Nephron progenitor cell (in vitro differentiated cells): Measurements from ENCODE around the gene BANP.
"Not testable (repeated sequence)": the region's sequence is repeated elsewhere in the genome, so short reads cannot be mapped to it uniquely, and the experiment has no call there.

Experiments
- DNase-seq: peaks from one replicate; pipeline ENCODE4 v3.0.0; 2021
- H3K27ac Mint-ChIP-seq: 2 replicates; pipeline ENCODE4 v1.8.0; 2021; ENCODE audit warnings: mild to moderate bottlenecking, moderate library complexity, mixed read lengths
- H3K27me3 Mint-ChIP-seq: 2 replicates; pipeline ENCODE4 v1.8.0; 2021; ENCODE audit warnings: mild to moderate bottlenecking, low read depth, mixed read lengths; ENCODE audit not compliant: poor library complexity
- H3K36me3 Mint-ChIP-seq: 2 replicates; pipeline ENCODE4 v1.8.0; 2021; ENCODE audit warnings: low read depth, mixed read lengths
- H3K4me1 Mint-ChIP-seq: 2 replicates; pipeline ENCODE4 v1.8.0; 2021; ENCODE audit warnings: mixed read lengths
- H3K4me3 Mint-ChIP-seq: 2 replicates; pipeline ENCODE4 v1.8.0; 2021; ENCODE audit warnings: mild to moderate bottlenecking, moderate library complexity, mixed read lengths
- H3K9me3 Mint-ChIP-seq: 2 replicates; pipeline ENCODE4 v1.8.0; 2021; ENCODE audit warnings: mild to moderate bottlenecking, moderate library complexity, mixed read lengths
- TF ChIP-seq, protein P1 (sequence below): fragments of 200-600 bp; sonication (generic); IDR thresholded peaks from 2 replicates; pipeline ENCODE4 v1.5.0; 2021; ENCODE audit warnings: antibody characterized with exemption

The BANP gene

DNA sequence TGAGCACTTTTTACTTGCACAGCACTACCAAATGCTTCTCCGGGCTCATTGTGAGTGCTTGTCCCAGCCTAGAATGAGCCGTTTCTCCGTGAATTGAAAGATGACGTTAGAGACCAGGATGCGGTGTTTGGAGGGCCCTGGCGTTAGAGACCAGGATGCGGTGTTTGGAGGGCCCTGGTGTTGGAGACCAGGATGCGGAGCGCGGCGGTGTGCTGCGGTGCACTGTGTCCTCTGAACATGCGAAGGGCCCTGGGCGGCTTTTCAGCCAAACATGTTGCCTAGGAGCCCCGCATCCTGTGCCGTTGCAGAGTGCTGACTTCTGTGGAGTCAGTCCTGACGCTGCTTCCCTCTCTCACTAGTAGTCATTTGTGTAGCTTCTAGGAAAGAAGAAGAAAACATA is 42.7 kb downstream of the BANP start:
- TF ChIP-seq, protein P1, sequence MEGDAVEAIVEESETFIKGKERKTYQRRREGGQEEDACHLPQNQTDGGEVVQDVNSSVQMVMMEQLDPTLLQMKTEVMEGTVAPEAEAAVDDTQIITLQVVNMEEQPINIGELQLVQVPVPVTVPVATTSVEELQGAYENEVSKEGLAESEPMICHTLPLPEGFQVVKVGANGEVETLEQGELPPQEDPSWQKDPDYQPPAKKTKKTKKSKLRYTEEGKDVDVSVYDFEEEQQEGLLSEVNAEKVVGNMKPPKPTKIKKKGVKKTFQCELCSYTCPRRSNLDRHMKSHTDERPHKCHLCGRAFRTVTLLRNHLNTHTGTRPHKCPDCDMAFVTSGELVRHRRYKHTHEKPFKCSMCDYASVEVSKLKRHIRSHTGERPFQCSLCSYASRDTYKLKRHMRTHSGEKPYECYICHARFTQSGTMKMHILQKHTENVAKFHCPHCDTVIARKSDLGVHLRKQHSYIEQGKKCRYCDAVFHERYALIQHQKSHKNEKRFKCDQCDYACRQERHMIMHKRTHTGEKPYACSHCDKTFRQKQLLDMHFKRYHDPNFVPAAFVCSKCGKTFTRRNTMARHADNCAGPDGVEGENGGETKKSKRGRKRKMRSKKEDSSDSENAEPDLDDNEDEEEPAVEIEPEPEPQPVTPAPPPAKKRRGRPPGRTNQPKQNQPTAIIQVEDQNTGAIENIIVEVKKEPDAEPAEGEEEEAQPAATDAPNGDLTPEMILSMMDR = no peak
- no peak for DNase-seq
- H3K27ac Mint-ChIP-seq = no peak overlapping the region

DNA sequence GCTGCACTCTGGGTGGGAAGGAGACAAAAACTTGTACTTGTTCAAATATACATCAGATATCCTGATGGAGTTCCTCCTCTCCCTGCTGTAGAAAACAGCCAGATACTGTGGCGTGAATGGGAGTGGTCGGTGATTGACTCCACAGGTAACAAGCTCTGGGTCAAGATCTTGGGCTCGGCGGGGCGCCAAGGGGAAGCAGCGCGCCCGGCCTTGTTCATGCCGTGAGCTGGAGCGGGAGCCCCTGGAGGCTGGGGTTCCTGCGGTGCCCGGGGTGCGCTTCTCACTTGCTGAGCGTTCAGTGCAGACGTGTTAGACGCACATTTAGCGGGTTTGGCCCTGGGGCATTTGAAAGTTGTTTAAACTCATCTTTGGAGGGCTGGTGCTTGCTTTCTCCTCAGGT is 44.4 kb downstream of the BANP start:
- DNase-seq = no peak
- peak overlapping the region; percentile 59 for H3K27ac Mint-ChIP-seq
- TF ChIP-seq, protein P1 = no peak
- no peaks in the 10 kb centered on the region for H3K9me3 Mint-ChIP-seq
- H3K36me3 Mint-ChIP-seq = peaks cover 40% of the 10 kb centered on the region
- H3K4me1 Mint-ChIP-seq = peaks cover 7% of the 10 kb centered on the region
- H3K4me3 Mint-ChIP-seq = no peak overlapping the region
- H3K27me3 Mint-ChIP-seq = peaks cover 3% of the 10 kb centered on the region

More for the DNA sequence above, 42.7 kb downstream of the BANP start:
- Mint-ChIP-seq H3K27me3 (peaks cover 3% of the 10 kb centered on the region), H3K4me1 (peaks cover 7% of the 10 kb centered on the region), H3K9me3 (peaks cover 3% of the 10 kb centered on the region), H3K36me3 (peaks cover 52% of the 10 kb centered on the region), H3K4me3 (no peak overlapping the region)

DNA sequence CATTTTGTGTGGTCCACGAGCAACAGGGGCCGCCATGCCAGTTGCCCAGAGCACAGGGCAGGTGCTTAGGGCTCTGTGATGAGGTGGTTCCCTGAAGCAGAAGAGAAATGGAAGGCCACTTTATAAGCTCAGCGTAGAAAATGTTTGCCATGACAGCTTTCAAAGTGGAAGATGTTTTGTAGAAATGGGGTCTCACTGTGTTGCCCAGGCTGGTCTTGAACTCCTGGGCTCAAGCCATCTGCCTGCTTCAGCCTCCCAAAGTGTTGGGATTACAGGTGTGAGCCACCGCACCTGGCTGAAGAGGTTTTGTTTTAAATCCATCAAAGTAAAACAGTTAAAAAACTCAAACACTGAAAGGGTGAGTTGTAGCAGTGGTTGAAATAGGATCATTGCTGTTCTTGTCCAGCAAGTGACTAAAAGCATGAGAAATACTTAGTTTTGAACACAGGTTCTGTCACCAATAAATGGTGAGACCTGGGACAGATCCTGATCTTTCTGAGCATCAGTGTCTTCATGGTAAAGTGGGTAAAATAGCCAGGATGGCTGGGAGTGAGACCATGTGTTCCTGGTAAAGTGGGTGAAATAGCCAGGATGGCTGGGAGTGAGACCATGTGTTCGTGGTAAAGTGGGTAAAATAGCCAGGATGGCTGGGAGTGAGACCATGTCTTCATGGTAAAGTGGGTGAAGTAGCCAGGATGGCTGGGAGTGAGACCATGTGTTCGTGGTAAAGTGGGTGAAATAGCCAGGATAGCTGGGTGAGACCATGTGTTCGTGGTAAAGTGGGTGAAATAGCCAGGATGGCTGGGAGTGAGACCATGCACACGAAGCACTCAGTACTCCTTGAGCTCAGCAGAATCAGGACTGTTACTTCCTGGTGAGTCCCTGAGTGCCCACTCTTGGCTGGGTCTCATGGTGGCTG is 46.0 kb downstream of the BANP start:
- TF ChIP-seq, protein P1 = no peak
- Mint-ChIP-seq H3K27ac (peak overlapping the region; percentile 52), H3K4me3 (no peak overlapping the region), H3K36me3 (peaks cover 28% of the 10 kb centered on the region), H3K4me1 (peaks cover 7% of the 10 kb centered on the region), H3K27me3 (no peaks in the 10 kb centered on the region), H3K9me3 (no peaks in the 10 kb centered on the region)
- no peak for DNase-seq

DNA sequence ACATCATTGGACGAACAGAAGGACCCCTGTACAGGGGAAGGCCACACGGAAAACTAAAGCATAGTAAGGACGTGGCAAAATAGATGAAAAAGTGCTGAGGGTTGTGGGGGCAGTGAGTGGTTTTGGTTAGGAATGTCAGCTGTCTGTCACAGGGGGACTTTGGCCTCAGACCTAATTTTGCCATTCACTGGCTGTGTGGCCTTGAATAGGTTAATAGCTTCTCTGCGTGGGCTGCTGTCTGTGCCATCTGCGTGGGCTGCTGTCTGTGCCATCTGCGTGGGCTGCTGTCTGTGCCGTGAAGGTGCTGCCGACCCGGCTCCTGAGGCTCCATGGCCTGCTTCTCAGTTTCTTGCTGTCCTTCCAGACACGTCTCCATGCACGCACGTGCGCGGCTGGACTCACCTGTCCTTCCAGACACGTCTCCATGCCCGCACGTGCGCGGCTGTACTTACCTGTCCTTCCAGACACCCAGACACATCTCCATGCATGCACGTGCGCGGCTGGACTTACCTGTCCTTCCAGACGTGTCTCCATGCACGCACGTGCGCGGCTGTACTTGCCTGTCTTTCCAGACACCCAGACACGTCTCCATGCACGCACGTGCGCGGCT is 47.1 kb downstream of the BANP start:
- Mint-ChIP-seq H3K36me3 (peaks cover 22% of the 10 kb centered on the region), H3K27ac (peak overlapping the region; percentile 78)
- H3K27me3 Mint-ChIP-seq, DNase-seq, H3K9me3 Mint-ChIP-seq, H3K4me3 Mint-ChIP-seq, H3K4me1 Mint-ChIP-seq: not testable (repeated sequence)

DNA sequence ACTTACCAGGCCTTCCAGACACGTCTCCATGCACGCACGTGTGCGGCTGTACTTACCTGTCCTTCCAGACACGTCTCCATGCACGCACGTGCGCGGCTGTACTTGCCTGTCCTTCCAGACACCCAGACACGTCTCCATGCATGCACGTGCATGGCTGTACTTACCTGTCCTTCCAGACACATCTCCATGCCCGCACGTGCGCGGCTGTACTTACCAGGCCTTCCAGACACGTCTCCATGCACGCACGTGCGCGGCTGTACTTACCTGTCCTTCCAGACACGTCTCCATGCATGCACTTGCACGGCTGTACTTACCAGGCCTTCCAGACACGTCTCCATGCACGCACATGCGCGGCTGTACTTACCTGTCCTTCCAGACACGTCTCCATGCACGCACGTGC is 47.8 kb downstream of the BANP start:
- H3K9me3 Mint-ChIP-seq, DNase-seq, H3K4me3 Mint-ChIP-seq, H3K4me1 Mint-ChIP-seq, H3K27ac Mint-ChIP-seq, H3K27me3 Mint-ChIP-seq: not testable (repeated sequence)
- H3K36me3 Mint-ChIP-seq = peaks cover 24% of the 10 kb centered on the region

DNA sequence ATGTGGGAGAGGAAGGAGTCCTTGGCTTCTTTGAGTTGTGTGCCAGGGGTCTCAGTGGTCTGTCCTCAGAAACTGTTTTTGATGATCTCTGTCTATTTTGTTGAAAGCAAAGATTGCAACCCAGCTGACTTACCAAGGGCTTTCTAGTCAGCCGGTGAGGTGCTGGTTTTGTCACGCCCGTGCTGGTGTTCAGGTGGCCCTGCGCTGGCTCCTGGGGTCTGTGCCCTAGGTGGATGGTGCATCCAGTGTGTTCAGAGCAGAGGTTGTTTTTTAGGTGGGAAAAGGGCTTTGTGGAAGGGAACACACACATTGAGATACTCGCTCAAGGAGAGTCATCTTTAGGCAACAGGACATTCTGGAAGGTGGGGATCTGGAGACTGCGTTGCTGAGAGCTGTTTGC is 51.0 kb downstream of the BANP start:
- no peak overlapping the region for H3K4me3 Mint-ChIP-seq
- peaks cover 4% of the 10 kb centered on the region for H3K27me3 Mint-ChIP-seq
- no peak overlapping the region for H3K27ac Mint-ChIP-seq
- H3K9me3 Mint-ChIP-seq = no peaks in the 10 kb centered on the region
- no peak for DNase-seq
- TF ChIP-seq, protein P1 = no peak
- H3K4me1 Mint-ChIP-seq = peaks cover 16% of the 10 kb centered on the region
- peaks cover 39% of the 10 kb centered on the region for H3K36me3 Mint-ChIP-seq
